ENCODE results near the gene THSD7A.

GRCh38 chr7:11747715-11748485, 84.1 kb downstream of the THSD7A start:
- no peak for TF ChIP-seq CTCF (conservative IDR thresholded peaks at IDR 0.05)
- no peak for TF ChIP-seq ZFX (IDR thresholded peaks at IDR 0.05)

All from C4-2B (cell line).